ENCODE data around the gene MAP3K15.

GRCh38 chrX:19360903-19361302 lies 154.4 kb downstream of the MAP3K15 start:
- TF ChIP-seq CTCF (IDR thresholded peaks at IDR 0.05 in 8 of 11, conservative IDR thresholded peaks at IDR 0.05 in 3 of 11) (no peak), POLR2AphosphoS5 (IDR thresholded peaks at IDR 0.05) (no peak)

Measured in spleen (tissue), 7 donors.